DMS53 (cell line): ENCODE measurements around the gene BTN3A1.
"Not testable (repeated sequence)": the region's sequence is repeated elsewhere in the genome, so short reads cannot be mapped to it uniquely, and the experiment has no call there.

Experiments used
- DNase-seq: peaks from one replicate; lab custom pipeline; 2025; lab: John Stamatoyannopoulos, UW

The BTN3A1 gene

GRCh38 chr6:26415036-26415614, 13.1 kb downstream of the BTN3A1 start:
- no peak for DNase-seq

GRCh38 chr6:26415791-26416190, 13.7 kb downstream of the BTN3A1 start:
- no peak for DNase-seq

- no peak for DNase-seq
These were observed 14.2 kb downstream of the BTN3A1 start for GRCh38 chr6:26416288-26416687.

GRCh38 chr6:26418077-26418476, 16.0 kb downstream of the BTN3A1 start:
- DNase-seq: not testable (repeated sequence)

GRCh38 chr6:26418795-26419194, 16.7 kb downstream of the BTN3A1 start:
- DNase-seq: not testable (repeated sequence)

- DNase-seq: peak; percentile 59
These were observed 18.7 kb downstream of the BTN3A1 start for GRCh38 chr6:26420688-26421171.

- DNase-seq: peak; percentile 89
These were observed 19.4 kb downstream of the BTN3A1 start for GRCh38 chr6:26421259-26422144.

- no peak for DNase-seq
These were observed 20.3 kb downstream of the BTN3A1 start for GRCh38 chr6:26422329-26422728.

- no peak for DNase-seq
These were observed 24.8 kb downstream of the BTN3A1 start for GRCh38 chr6:26426691-26427450.

- no peak for DNase-seq
These were observed 25.4 kb downstream of the BTN3A1 start for GRCh38 chr6:26427451-26427809.

- DNase-seq: no peak
These were observed 26.1 kb downstream of the BTN3A1 start for GRCh38 chr6:26428206-26428605.

- DNase-seq: no peak
These were observed 28.7 kb downstream of the BTN3A1 start for GRCh38 chr6:26430787-26431186.

- DNase-seq: no peak
These were observed 29.4 kb downstream of the BTN3A1 start for GRCh38 chr6:26431258-26432172.

- no peak for DNase-seq
These were observed 30.6 kb downstream of the BTN3A1 start for GRCh38 chr6:26432627-26433201.

GRCh38 chr6:26433680-26434079, 31.6 kb downstream of the BTN3A1 start:
- not testable (repeated sequence) for DNase-seq

- no peak for DNase-seq
These were observed 33.9 kb downstream of the BTN3A1 start for GRCh38 chr6:26436018-26436417.

- no peak for DNase-seq
These were observed 35.5 kb downstream of the BTN3A1 start for GRCh38 chr6:26437550-26437949.

- DNase-seq: no peak
These were observed 35.9 kb downstream of the BTN3A1 start for GRCh38 chr6:26438000-26438399.

- DNase-seq: peak; percentile 25
These were observed 37.4 kb downstream of the BTN3A1 start for GRCh38 chr6:26439151-26440125.

- DNase-seq: no peak
These were observed 38.9 kb downstream of the BTN3A1 start for GRCh38 chr6:26440977-26441358.
